HEK293 (cell line): ENCODE data around the gene HOXA3.
A peak's percentile ranks its signal among the peaks of the same experiment; 100 is the strongest.

ENCODE experiments used
- CTCF ChIA-PET: fragments of 350-600 bp; formaldehyde crosslinking; extraction: SDS; loops from one replicate; lab custom pipeline; 2021; ENCODE audit warnings: antibody characterized with exemption; lab: Yijun Ruan, JAX
- POLR2A ChIA-PET: fragments of 300-600 bp; formaldehyde crosslinking; extraction: SDS; loops from one replicate; lab custom pipeline; 2020; ENCODE audit warnings: antibody characterized with exemption, inconsistent platforms; lab: Yijun Ruan, JAX
- H3K27ac ChIP-seq: fragments of 200-500 bp; sonication (Bioruptor generic); 2 replicates; pipeline ENCODE4 v1.5.1; 2014; ENCODE audit warnings: low read depth, low read length, control low read depth, inconsistent platforms; ENCODE audit errors: extremely low read depth
- H3K36me3 ChIP-seq, 2 experiments: fragments of 200-500 bp in 1 of 2; sonication (Bioruptor generic) in 1 of 2; 1 replicate in 1 of 2; 2 replicates in 1 of 2; pipeline ENCODE4 v1.5.1; 2014 to 2017; ENCODE audit warnings: inconsistent platforms in 2 of 2, low read length in 2 of 2; ENCODE audit not compliant: control insufficient read depth in 2 of 2, insufficient read depth in 1 of 2
- H3K4me1 ChIP-seq: fragments of 200-500 bp; sonication (Bioruptor generic); 2 replicates; pipeline ENCODE4 v1.5.1; 2014; ENCODE audit warnings: mild to moderate bottlenecking, low read length, inconsistent platforms; ENCODE audit not compliant: control insufficient read depth, insufficient read depth
- H3K4me3 ChIP-seq: 2 replicates; pipeline ENCODE4 v1.5.1; 2011; ENCODE audit warnings: low read depth, mild to moderate bottlenecking, control low read depth, low read length, moderate library complexity
- H3K9me3 ChIP-seq: fragments of 200-500 bp; sonication (Bioruptor generic); 2 replicates; pipeline ENCODE4 v1.5.1; 2014; ENCODE audit warnings: low read depth, low read length, inconsistent platforms; ENCODE audit not compliant: control insufficient read depth, insufficient read depth
- FEZF1 ChIP-seq: fragments of 450-650 bp; formaldehyde crosslinking; IDR thresholded peaks from 2 replicates; pipeline ENCODE4 v1.5.1; 2016; ENCODE audit warnings: missing biosample characterization, missing genetic modification characterization
- HOXD13 ChIP-seq: sonication (generic); formaldehyde crosslinking; IDR thresholded peaks from 2 replicates; pipeline ENCODE4 v1.8.0; 2022; ENCODE audit warnings: missing genetic modification reagents, borderline replicate concordance
- INSM2 ChIP-seq: fragments of 450-650 bp; formaldehyde crosslinking; IDR thresholded peaks from 2 replicates; pipeline ENCODE4 v1.5.1; 2016; ENCODE audit warnings: missing biosample characterization, missing genetic modification characterization
- KLF9 ChIP-seq: fragments of 450-650 bp; formaldehyde crosslinking; IDR thresholded peaks from 2 replicates; pipeline ENCODE4 v1.5.1; 2016; ENCODE audit warnings: missing biosample characterization, missing genetic modification characterization, low read depth
- MZF1 ChIP-seq: fragments of 450-650 bp; formaldehyde crosslinking; IDR thresholded peaks from 2 replicates; pipeline ENCODE4 v1.5.1; 2017; ENCODE audit warnings: missing biosample characterization, missing genetic modification characterization, borderline replicate concordance
- OVOL3 ChIP-seq: fragments of 450-650 bp; formaldehyde crosslinking; IDR thresholded peaks from 2 replicates; pipeline ENCODE4 v1.5.1; 2016; ENCODE audit warnings: missing biosample characterization, missing genetic modification characterization
- PRDM1 ChIP-seq: fragments of 450-650 bp; formaldehyde crosslinking; IDR thresholded peaks from 2 replicates; pipeline ENCODE4; 2016; ENCODE audit warnings: missing biosample characterization, missing genetic modification characterization
- PRDM10 ChIP-seq: fragments of 450-650 bp; formaldehyde crosslinking; IDR thresholded peaks from 2 replicates; pipeline ENCODE4 v1.5.1; 2016; ENCODE audit warnings: missing biosample characterization, missing genetic modification characterization
- SP7 ChIP-seq: fragments of 450-650 bp; formaldehyde crosslinking; IDR thresholded peaks from 2 replicates; pipeline ENCODE4 v1.5.1; 2016; ENCODE audit warnings: missing biosample characterization, missing genetic modification characterization
- YY1 ChIP-seq: fragments of 450-650 bp; formaldehyde crosslinking; IDR thresholded peaks from 2 replicates; pipeline ENCODE4 v1.5.1; 2018; ENCODE audit warnings: missing biosample characterization, missing genetic modification characterization
- ZBTB17 ChIP-seq: fragments of 450-650 bp; formaldehyde crosslinking; IDR thresholded peaks from 2 replicates; pipeline ENCODE4 v1.5.1; 2016; ENCODE audit warnings: missing biosample characterization, missing genetic modification characterization
- ZBTB44 ChIP-seq: fragments of 450-650 bp; IDR thresholded peaks from 2 replicates; pipeline ENCODE4 v1.5.1; 2018; ENCODE audit warnings: missing biosample characterization, mild to moderate bottlenecking, missing genetic modification characterization
- ZBTB49 ChIP-seq: fragments of 450-650 bp; formaldehyde crosslinking; IDR thresholded peaks from 2 replicates; pipeline ENCODE4 v1.5.1; 2016; ENCODE audit warnings: missing biosample characterization, missing genetic modification characterization, low read depth
- ZBTB8A ChIP-seq: fragments of 450-650 bp; formaldehyde crosslinking; IDR thresholded peaks from 2 replicates; pipeline ENCODE4 v1.5.1; 2016; ENCODE audit warnings: missing biosample characterization, missing genetic modification characterization
- ZEB2 ChIP-seq: fragments of 450-650 bp; formaldehyde crosslinking; IDR thresholded peaks from 2 replicates; pipeline ENCODE4 v1.5.1; 2016; ENCODE audit warnings: missing biosample characterization, missing genetic modification characterization
- ZFHX2 ChIP-seq: fragments of 450-650 bp; formaldehyde crosslinking; conservative IDR thresholded peaks from 2 replicates; pipeline ENCODE4 v1.5.1; 2016; ENCODE audit warnings: missing biosample characterization, missing genetic modification characterization
- ZIC2 ChIP-seq: fragments of 450-650 bp; formaldehyde crosslinking; IDR thresholded peaks from 2 replicates; pipeline ENCODE4 v1.5.1; 2016; ENCODE audit warnings: missing biosample characterization, missing genetic modification characterization
- ZNF350 ChIP-seq: fragments of 450-650 bp; formaldehyde crosslinking; IDR thresholded peaks from 2 replicates; pipeline ENCODE4 v1.5.0; 2017; ENCODE audit warnings: missing biosample characterization, mild to moderate bottlenecking, missing genetic modification characterization
- ZNF37A ChIP-seq: fragments of 450-650 bp; IDR thresholded peaks from 2 replicates; pipeline ENCODE4 v1.5.1; 2018; ENCODE audit warnings: missing biosample characterization, missing genetic modification characterization
- ZNF449 ChIP-seq: fragments of 450-650 bp; formaldehyde crosslinking; IDR thresholded peaks from 2 replicates; pipeline ENCODE4 v1.5.1; 2017; ENCODE audit warnings: missing biosample characterization, mild to moderate bottlenecking, missing genetic modification characterization, moderate library complexity
- ZNF843 ChIP-seq: fragments of 450-650 bp; formaldehyde crosslinking; IDR thresholded peaks from 2 replicates; pipeline ENCODE4 v1.5.1; 2016; ENCODE audit warnings: missing biosample characterization, missing genetic modification characterization
- ZXDB ChIP-seq: fragments of 450-650 bp; formaldehyde crosslinking; IDR thresholded peaks from 2 replicates; pipeline ENCODE4 v1.5.1; 2016; ENCODE audit warnings: missing biosample characterization, missing genetic modification characterization

Gene HOXA3

GRCh38 chr7:27111042-27111750 is 41.2 kb downstream of the HOXA3 start (continued):
- TF ChIP-seq SP7 (tag by site-specific recombination) (peak; percentile 56), ZBTB49 (tag by site-specific recombination) (no peak), ZNF37A (tag by site-specific recombination) (no peak)

- Histone ChIP-seq H3K36me3 (peaks cover 11 to 25% of the 10 kb centered on the region in 2 experiments), H3K9me3 (no peaks in the 10 kb centered on the region), H3K27ac (peak overlapping the region; percentile 99), H3K4me1 (peaks cover 6% of the 10 kb centered on the region), H3K4me3 (peak overlapping the region; percentile 70)
- ChIA-PET POLR2A (interaction anchor here (0.7 to 3.2 kb wide), 8 partner anchors 10 to 246 kb away, joined by 3 to 31 read pairs (median 4); partner anchors contain the start of genes HOXA1, HOXA4 and SKAP2), CTCF (interaction anchor here (0.7 to 1.9 kb wide), 7 partner anchors 10 to 256 kb away, joined by 3 to 6 read pairs (median 4); partner anchors contain the start of genes HOXA4 and HOXA5)
- TF ChIP-seq ZBTB44 (tag by site-specific recombination), result 0 out of 2 replicates have a peak, but pooled peaks have one; percentile 13
- peak; percentile 34; the same call in 1 of the 2 replicates for TF ChIP-seq ZXDB (tag by site-specific recombination)
- peak; percentile 61; the same call in 1 of the 2 replicates for TF ChIP-seq MZF1 (tag by site-specific recombination)
- TF ChIP-seq ZNF449 (tag by site-specific recombination), result peak; percentile 29; the same call in 1 of the 2 replicates
- TF ChIP-seq ZBTB17, result no peak
- peak; percentile 87 for TF ChIP-seq ZNF843 (tag by site-specific recombination)
- no peak for TF ChIP-seq OVOL3
- 0 out of 2 replicates have a peak, but pooled peaks have one; percentile 29 for TF ChIP-seq ZEB2 (tag by site-specific recombination)
- TF ChIP-seq INSM2 (tag by site-specific recombination), result 0 out of 2 replicates have a peak, but pooled peaks have one; percentile 42
- peak; percentile 97 for TF ChIP-seq FEZF1 (tag by site-specific recombination)
- TF ChIP-seq KLF9, result peak; percentile 61; the same call in 1 of the 2 replicates
- peak; percentile 45; the same call in 1 of the 2 replicates for TF ChIP-seq YY1 (tag by site-specific recombination)
- 0 out of 2 replicates have a peak, but pooled peaks have one; percentile 24 for TF ChIP-seq ZIC2 (tag by site-specific recombination)
- TF ChIP-seq ZNF350 (tag by site-specific recombination), result no peak
- peak; percentile 37; the same call in 1 of the 2 replicates for TF ChIP-seq PRDM1 (tag by site-specific recombination)
- TF ChIP-seq ZBTB8A (tag by site-specific recombination), result 0 out of 2 replicates have a peak, but pooled peaks have one; percentile 27
- peak; percentile 36; the same call in 1 of the 2 replicates for TF ChIP-seq PRDM10 (tag by site-specific recombination)
- peak; percentile 15; the same call in 1 of the 2 replicates for TF ChIP-seq ZFHX2 (tag by site-specific recombination)
- TF ChIP-seq HOXD13 (CRISPR knock-in tag), result peak; percentile 91
These were observed 42.0 kb downstream of the HOXA3 start for GRCh38 chr7:27110186-27111031.
